Fibroblast of lung (primary cell): ENCODE measurements around the gene PRR5L.
"Not testable (repeated sequence)": the region's sequence is repeated elsewhere in the genome, so short reads cannot be mapped to it uniquely, and the experiment has no call there.

ENCODE experiments used
- CTCF ChIP-seq, 2 donors: IDR thresholded peaks in 1 of 2; conservative IDR thresholded peaks in 1 of 2; 1 replicate in 1 of 2; 2 replicates in 1 of 2; pipeline ENCODE4 v1.5.1; 2011 to 2012; ENCODE audit warnings: low read length in 2 of 2, control low read depth in 1 of 2, inconsistent platforms in 1 of 2, low read depth in 1 of 2, mild to moderate bottlenecking in 1 of 2
- EZH2 ChIP-seq: IDR thresholded peaks from 2 replicates; pipeline ENCODE4 v1.5.1; 2012; ENCODE audit warnings: low read length, control low read depth, mild to moderate bottlenecking; ENCODE audit errors: missing control alignments

DNA sequence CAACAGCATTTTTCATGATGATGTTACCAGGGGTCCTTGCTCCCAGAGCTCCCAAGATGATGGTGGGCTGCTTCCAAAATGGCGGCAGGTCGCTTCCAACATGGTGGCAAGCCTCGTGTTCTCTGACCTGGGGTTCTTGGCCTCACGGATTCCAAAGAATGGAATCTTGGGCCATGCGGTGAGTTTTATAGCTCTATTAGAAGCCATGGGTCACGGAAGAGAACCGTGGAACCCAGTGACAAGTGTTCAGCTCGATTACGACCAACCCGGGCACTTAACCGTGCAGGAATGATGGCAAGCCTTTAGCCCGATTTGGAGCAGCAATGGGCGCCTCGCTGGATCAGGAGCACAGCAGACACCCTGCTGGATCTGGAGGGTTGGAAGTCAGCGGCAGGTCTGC is 28.9 kb downstream of the PRR5L start:
- not testable (repeated sequence) for TF ChIP-seq CTCF (conservative IDR thresholded peaks at IDR 0.05 in 1 of 2, IDR thresholded peaks at IDR 0.05 in 1 of 2; ENCODE audit: low read depth in 1 of 2, low read length in 2 of 2); EZH2
